OCI-LY1 (cell line): ENCODE measurements around the gene MRPS31.
A peak's percentile ranks its signal among the peaks of the same experiment; 100 is the strongest.

ENCODE experiments used
- EZH2 ChIP-seq: fragments of 200-600 bp; sonication (generic), shearing (Covaris generic); IDR thresholded peaks from 2 replicates; pipeline ENCODE4 v1.8.0; 2017; ENCODE audit warnings: borderline replicate concordance, mixed run types, mild to moderate bottlenecking, antibody characterized with exemption, low read length, moderate library complexity, mixed read lengths
- TF ChIP-seq, protein P1 (sequence below): fragments of 200-600 bp; sonication (generic), shearing (Covaris generic); IDR thresholded peaks from 2 replicates; pipeline ENCODE4 v1.5.1; 2017; ENCODE audit warnings: mild to moderate bottlenecking, antibody characterized with exemption, low read length, moderate library complexity, mixed read lengths

DNA sequence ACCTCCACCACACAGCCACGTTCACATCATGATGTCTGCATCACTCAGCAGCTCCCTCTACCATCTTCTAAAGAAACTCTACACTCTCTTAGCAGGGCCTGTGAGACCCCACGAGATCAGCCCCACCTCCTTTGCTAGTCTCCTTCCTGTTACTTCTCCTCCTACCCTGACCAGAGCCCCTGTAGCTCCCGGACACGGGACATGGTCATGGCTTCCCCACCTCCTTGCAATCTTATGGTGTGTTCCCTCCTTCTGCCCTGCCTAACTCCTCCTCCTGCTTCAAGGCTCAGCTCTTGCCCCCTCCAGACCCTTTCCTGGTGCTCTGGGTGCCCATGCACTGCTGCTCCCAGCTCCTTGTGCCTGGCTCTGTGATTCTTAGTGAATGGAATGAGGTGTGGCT is 8.1 kb upstream of the MRPS31 start:
- TF ChIP-seq, protein P1, sequence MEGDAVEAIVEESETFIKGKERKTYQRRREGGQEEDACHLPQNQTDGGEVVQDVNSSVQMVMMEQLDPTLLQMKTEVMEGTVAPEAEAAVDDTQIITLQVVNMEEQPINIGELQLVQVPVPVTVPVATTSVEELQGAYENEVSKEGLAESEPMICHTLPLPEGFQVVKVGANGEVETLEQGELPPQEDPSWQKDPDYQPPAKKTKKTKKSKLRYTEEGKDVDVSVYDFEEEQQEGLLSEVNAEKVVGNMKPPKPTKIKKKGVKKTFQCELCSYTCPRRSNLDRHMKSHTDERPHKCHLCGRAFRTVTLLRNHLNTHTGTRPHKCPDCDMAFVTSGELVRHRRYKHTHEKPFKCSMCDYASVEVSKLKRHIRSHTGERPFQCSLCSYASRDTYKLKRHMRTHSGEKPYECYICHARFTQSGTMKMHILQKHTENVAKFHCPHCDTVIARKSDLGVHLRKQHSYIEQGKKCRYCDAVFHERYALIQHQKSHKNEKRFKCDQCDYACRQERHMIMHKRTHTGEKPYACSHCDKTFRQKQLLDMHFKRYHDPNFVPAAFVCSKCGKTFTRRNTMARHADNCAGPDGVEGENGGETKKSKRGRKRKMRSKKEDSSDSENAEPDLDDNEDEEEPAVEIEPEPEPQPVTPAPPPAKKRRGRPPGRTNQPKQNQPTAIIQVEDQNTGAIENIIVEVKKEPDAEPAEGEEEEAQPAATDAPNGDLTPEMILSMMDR, result peak; percentile 12; the same call in 1 of the 2 replicates
- TF ChIP-seq EZH2, result no peak
